ENCODE measurements around the gene TNFRSF1B. TPM values are rescaled to one million over a fixed set of nuclear protein-coding genes. Genes with fewer than 3 reads are reported as not detected.

Gene TNFRSF1B
- total and polyA plus RNA-seq, 2 experiments from 2014 or later, result 0.91 to 4.1 TPM

- Mint-ChIP-seq H3K9me3 (no peaks in the 10 kb centered on the region), H3K4me3 (no peak overlapping the region), H3K4me1 (peaks cover 2% of the 10 kb centered on the region; the same call in 1 of the 3 replicates), H3K27me3 (ENCODE audit: insufficient read depth, low read depth, poor library complexity) (peaks cover 3% of the 10 kb centered on the region), H3K36me3 (ENCODE audit: low read depth) (no peaks in the 10 kb centered on the region; the same call in 2 of the 3 replicates), H3K27ac (no peak overlapping the region)
- H3K79me2 ChIP-seq (replicated peaks; ENCODE audit: insufficient read depth), result no peaks in the 10 kb centered on the region
- no peaks in the 10 kb centered on the region for H3K4me1 ChIP-seq (ENCODE audit: insufficient read depth)
- ATAC-seq (no peak), DNase-seq (ENCODE audit: low spot score) (no peak)
- no peaks in the 10 kb centered on the region for H3K9me2 ChIP-seq (ENCODE audit: insufficient read depth)
- no peaks in the 10 kb centered on the region for H3F3A ChIP-seq (replicated peaks; ENCODE audit: low read depth)
- H3K27ac ChIP-seq (ENCODE audit: low read depth), result no peak overlapping the region
- no peaks in the 10 kb centered on the region for H3K27me3 ChIP-seq (ENCODE audit: insufficient read depth)
- no peak overlapping the region for H3K4me2 ChIP-seq
- H3K4me3 ChIP-seq, result no peak overlapping the region
- H2AFZ ChIP-seq, result no peak overlapping the region
- H4K20me1 ChIP-seq (replicated peaks; ENCODE audit: insufficient read depth), result no peaks in the 10 kb centered on the region
- TF ChIP-seq ZNF462 (CRISPR knock-in tag; IDR thresholded peaks at IDR 0.05) (no peak), ZNF114 (CRISPR knock-in tag; IDR thresholded peaks at IDR 0.05) (no peak), EZH2phosphoT487 (IDR thresholded peaks at IDR 0.05; ENCODE audit: unreplicated experiment) (no peak), CREB1 (CRISPR knock-in tag; IDR thresholded peaks at IDR 0.05; ENCODE audit: low read depth) (no peak), CTCF (conservative IDR thresholded peaks at IDR 0.05; ENCODE audit: low read depth in 2 of 2) (no peak)
- H3K36me3 ChIP-seq (ENCODE audit: insufficient read depth), result no peaks in the 10 kb centered on the region
These were observed 29.7 kb upstream of the TNFRSF1B start for GRCh38 chr1:12136916-12137610.

Data from GM23338 (cell line).